OCI-LY3 (cell line): ENCODE measurements around the gene PTPRD.

ENCODE experiments used
- CTCF ChIP-seq: fragments of 200-600, 300-600 bp; sonication (generic); IDR thresholded peaks from 2 replicates; pipeline ENCODE4 v1.5.1; 2014; ENCODE audit warnings: antibody characterized with exemption, low read length, low read depth
- EZH2phosphoT487 ChIP-seq: fragments of 200-600 bp; shearing (Covaris generic); IDR thresholded peaks from 2 replicates; pipeline ENCODE4 v1.6.1; 2018; ENCODE audit warnings: antibody characterized with exemption, mixed run types, low read depth

- no peak for TF ChIP-seq CTCF
- no peak for TF ChIP-seq EZH2phosphoT487
These were observed 650.9 kb downstream of the PTPRD start for GRCh38 chr9:9961934-9962333.
